Measurements from ENCODE around the gene CBX7. TPM values are rescaled to one million over a fixed set of nuclear protein-coding genes. Genes with fewer than 3 reads are reported as not detected.
A peak's percentile ranks its signal among the peaks of the same experiment; 100 is the strongest.

Gene CBX7
- total RNA-seq, 1 donor from 2014 or later, result 85.4 TPM

- TF ChIP-seq CTCF (IDR thresholded peaks at IDR 0.05; ENCODE audit: borderline replicate concordance), result no peak
- Histone ChIP-seq H3K9me3 (replicated peaks) (no peaks in the 10 kb centered on the region), H3K27me3 (ENCODE audit: low read depth) (peaks cover 4% of the 10 kb centered on the region), H3K27ac (replicated peaks) (no peak overlapping the region), H3K4me3 (no peak overlapping the region), H3K36me3 (no peaks in the 10 kb centered on the region), H3K4me1 (peaks cover 17% of the 10 kb centered on the region)
- no peak for DNase-seq
- intact Hi-C loops (cut with micrococcal nuclease), result no loop called here
Observed at GRCh38 chr22:39101226-39101625, 51.3 kb downstream of the CBX7 start.

GRCh38 chr22:39098576-39098975 lies 53.9 kb downstream of the CBX7 start:
- Histone ChIP-seq H3K36me3 (no peaks in the 10 kb centered on the region), H3K9me3 (replicated peaks) (no peaks in the 10 kb centered on the region), H3K4me3 (no peak overlapping the region), H3K27me3 (ENCODE audit: low read depth) (peaks cover 4% of the 10 kb centered on the region), H3K4me1 (peaks cover 17% of the 10 kb centered on the region), H3K27ac (replicated peaks) (no peak overlapping the region)
- intact Hi-C loops (cut with micrococcal nuclease), result no loop called here
- TF ChIP-seq CTCF (IDR thresholded peaks at IDR 0.05; ENCODE audit: borderline replicate concordance), result no peak
- DNase-seq, result no peak

- no peak for TF ChIP-seq CTCF (IDR thresholded peaks at IDR 0.05; ENCODE audit: borderline replicate concordance)
- H3K4me1 ChIP-seq, result peaks cover 17% of the 10 kb centered on the region
- H3K4me3 ChIP-seq, result no peak overlapping the region
- peak overlapping the region; percentile 75 for H3K27ac ChIP-seq (replicated peaks)
- H3K9me3 ChIP-seq (replicated peaks), result no peaks in the 10 kb centered on the region
- intact Hi-C loops (cut with micrococcal nuclease), result no loop called here
- DNase-seq, result no peak
- no peaks in the 10 kb centered on the region for H3K36me3 ChIP-seq
- H3K27me3 ChIP-seq (ENCODE audit: low read depth), result peaks cover 4% of the 10 kb centered on the region
Observed at GRCh38 chr22:39098026-39098425, 54.5 kb downstream of the CBX7 start.

GRCh38 chr22:39097098-39098020 lies 55.1 kb downstream of the CBX7 start, which contains the start of gene APOBEC3H:
Gene APOBEC3H (plus strand): TSS chr22:39097244. CDS start chr22:39100279, 3,035 bp downstream.
- H3K4me1 ChIP-seq, result peaks cover 17% of the 10 kb centered on the region
- no peak for DNase-seq
- H3K36me3 ChIP-seq, result no peaks in the 10 kb centered on the region
- peak within 1 kb of the TSS; percentile 75 for H3K27ac ChIP-seq (replicated peaks)
- H3K9me3 ChIP-seq (replicated peaks), result no peaks in the 10 kb centered on the region
- TF ChIP-seq CTCF (IDR thresholded peaks at IDR 0.05; ENCODE audit: borderline replicate concordance), result no peak
- peak within 1 kb of the TSS; percentile 22 for H3K4me3 ChIP-seq
- H3K27me3 ChIP-seq (ENCODE audit: low read depth), result peaks cover 4% of the 10 kb centered on the region
- intact Hi-C loops (cut with micrococcal nuclease), result no loop called here

- Histone ChIP-seq H3K27ac (replicated peaks) (no peak overlapping the region), H3K4me3 (no peak overlapping the region), H3K27me3 (ENCODE audit: low read depth) (no peaks in the 10 kb centered on the region), H3K4me1 (peaks cover 17% of the 10 kb centered on the region), H3K36me3 (no peaks in the 10 kb centered on the region), H3K9me3 (replicated peaks) (no peaks in the 10 kb centered on the region)
- intact Hi-C loops (cut with micrococcal nuclease), result no loop called here
- DNase-seq, result no peak
- TF ChIP-seq CTCF (IDR thresholded peaks at IDR 0.05; ENCODE audit: borderline replicate concordance), result no peak
Observed at GRCh38 chr22:39095971-39096370, 56.5 kb downstream of the CBX7 start.
